ENCODE measurements around the gene ANKRD33B.

DNA sequence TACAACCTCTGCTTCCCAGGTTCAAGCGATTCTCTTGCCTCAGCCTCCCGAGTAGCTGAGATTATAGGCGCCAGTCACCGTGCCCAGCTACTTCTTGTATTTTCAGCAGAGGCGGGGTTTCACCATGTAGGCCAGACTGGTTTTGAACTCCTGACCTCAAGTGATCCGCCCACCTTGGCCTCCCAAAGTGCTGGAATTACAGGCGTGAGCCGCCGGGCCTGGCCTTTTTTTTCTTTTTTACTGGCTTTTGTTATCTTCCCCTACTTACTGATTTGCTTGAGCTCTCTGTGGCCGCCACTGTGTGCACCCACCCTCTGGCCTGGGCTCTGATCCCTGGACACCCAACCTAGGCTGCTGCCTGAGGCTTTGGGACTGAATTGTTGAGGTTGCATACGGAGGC is 60.3 kb downstream of the ANKRD33B start:
- TF ChIP-seq, protein P1, sequence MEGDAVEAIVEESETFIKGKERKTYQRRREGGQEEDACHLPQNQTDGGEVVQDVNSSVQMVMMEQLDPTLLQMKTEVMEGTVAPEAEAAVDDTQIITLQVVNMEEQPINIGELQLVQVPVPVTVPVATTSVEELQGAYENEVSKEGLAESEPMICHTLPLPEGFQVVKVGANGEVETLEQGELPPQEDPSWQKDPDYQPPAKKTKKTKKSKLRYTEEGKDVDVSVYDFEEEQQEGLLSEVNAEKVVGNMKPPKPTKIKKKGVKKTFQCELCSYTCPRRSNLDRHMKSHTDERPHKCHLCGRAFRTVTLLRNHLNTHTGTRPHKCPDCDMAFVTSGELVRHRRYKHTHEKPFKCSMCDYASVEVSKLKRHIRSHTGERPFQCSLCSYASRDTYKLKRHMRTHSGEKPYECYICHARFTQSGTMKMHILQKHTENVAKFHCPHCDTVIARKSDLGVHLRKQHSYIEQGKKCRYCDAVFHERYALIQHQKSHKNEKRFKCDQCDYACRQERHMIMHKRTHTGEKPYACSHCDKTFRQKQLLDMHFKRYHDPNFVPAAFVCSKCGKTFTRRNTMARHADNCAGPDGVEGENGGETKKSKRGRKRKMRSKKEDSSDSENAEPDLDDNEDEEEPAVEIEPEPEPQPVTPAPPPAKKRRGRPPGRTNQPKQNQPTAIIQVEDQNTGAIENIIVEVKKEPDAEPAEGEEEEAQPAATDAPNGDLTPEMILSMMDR (IDR thresholded peaks at IDR 0.05; ENCODE audit: poor library complexity), result no peak
- TF ChIP-seq EZH2 (IDR thresholded peaks at IDR 0.05; ENCODE audit: borderline replicate concordance) (no peak), EZH2phosphoT487 (IDR thresholded peaks at IDR 0.05; ENCODE audit: low read depth, severe bottlenecking, unreplicated experiment) (no peak)
